Measurements from ENCODE around the gene TIGD2.

The TIGD2 gene

GRCh38 chr4:89110986-89111832 lies at the start of gene TIGD2:
TIGD2 (plus strand) TSS chr4:89111533; CDS start chr4:89112975, 1,442 bp downstream.
- peak; percentile 62 for DNase-seq (ENCODE audit: low read depth)

DNA sequence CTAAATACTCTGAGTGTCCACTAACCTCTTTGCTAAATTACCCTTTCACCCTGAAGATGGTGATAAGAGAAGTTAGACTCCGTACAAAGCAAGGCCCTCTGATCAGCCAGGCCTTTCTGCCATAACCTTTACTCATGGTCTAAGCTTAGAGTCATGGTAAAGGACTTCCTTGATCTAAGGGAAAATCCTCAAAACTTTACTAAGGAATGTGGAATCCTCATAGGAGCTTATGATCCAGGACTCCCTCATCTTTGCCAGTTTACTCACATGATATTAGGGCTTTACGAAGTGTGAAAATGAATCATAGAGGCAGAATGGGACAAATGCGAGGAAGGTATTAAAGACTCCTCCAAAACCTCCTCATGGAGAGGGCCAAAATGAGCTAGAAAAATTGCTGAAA lies 46.5 kb upstream of the TIGD2 start:
- DNase-seq (ENCODE audit: low read depth) = no peak

- no peak for DNase-seq (ENCODE audit: low read depth)
Observed at GRCh38 chr4:89067417-89067816, 43.9 kb upstream of the TIGD2 start.

DNA sequence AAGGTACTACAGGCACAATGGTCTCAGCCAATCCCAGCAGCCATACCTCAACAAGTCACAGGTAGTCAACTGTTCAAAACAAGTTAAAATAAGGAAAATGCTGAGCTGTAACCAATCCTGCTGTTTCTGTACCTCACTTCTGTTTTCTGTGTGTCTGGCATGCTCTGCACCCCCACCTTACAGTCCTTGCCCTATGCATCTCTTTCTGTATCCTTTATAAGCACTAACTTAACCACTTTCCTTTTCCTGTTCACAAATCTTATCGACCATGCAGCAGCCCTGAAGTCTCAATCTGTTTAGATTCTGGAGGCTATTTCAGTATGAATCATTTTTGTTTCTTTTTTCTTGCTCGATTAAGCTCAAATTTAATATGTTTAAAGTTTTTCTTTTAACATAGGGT lies 41.9 kb upstream of the TIGD2 start:
- no peak for DNase-seq (ENCODE audit: low read depth)

- DNase-seq (ENCODE audit: low read depth) = no peak
Observed at GRCh38 chr4:89070041-89070440, 41.3 kb upstream of the TIGD2 start.

- DNase-seq (ENCODE audit: low read depth) = no peak
Observed at GRCh38 chr4:89071311-89071710, 40.0 kb upstream of the TIGD2 start.

DNA sequence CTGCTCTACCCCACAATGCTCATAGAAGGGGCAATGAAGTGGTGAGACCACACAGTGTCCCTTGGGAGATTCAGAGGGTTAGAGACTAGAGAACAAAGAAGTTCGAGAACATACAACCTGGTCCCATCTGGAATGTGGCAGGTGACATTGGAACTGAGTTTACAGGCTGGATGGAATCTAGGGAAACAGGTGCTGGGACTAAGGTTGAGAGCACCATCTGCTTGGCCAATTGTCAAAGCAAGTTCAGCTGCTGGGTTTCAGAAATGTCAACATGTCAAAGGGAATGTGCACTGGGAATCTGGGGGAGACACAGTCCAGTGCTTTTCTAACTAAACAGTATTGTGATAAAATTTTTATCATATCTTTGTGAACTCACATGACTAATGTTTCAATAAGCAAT lies 38.4 kb upstream of the TIGD2 start:
- no peak for DNase-seq (ENCODE audit: low read depth)

- DNase-seq (ENCODE audit: low read depth) = no peak
Observed at GRCh38 chr4:89077761-89078160, 33.6 kb upstream of the TIGD2 start.

DNA sequence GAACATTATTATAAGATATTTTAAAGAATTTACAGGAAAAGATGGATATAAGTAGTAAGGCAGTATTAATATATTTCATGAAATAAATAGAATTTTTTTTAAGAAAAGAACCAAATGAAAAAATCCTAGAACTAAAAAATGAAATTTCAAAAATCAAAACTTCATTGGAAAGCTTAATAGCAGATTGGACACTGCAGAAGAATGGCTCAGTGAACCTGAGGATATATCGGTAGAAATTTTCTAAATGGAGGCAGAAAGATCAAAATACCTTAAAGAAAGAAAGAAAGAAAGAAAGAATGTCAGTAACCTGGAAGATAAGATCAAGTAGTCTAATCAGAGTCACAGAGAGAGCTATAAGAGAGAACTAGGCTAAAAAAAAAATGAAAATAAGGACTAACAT lies 33.0 kb upstream of the TIGD2 start:
- DNase-seq (ENCODE audit: low read depth) = no peak

GRCh38 chr4:89099034-89099433 lies 12.3 kb upstream of the TIGD2 start:
- DNase-seq (ENCODE audit: low read depth) = no peak

DNA sequence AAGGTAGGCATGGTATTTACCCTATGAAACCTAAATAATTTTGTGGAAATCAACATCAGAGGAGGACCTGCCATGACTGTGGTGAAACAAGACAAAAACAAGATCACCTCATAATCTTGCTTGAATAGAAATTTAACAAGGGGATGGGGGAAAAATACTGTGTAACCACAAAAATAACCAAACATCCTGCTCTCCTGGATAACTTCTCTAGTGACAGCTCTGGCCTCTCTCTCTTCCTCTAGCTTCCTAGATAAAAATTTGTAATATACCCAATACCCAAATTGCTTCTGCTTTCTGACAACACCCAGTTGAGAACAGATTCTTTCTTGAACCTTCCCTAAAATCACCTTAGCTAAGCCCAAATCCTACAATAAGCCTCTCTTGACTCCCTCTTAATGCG lies 11.9 kb upstream of the TIGD2 start:
- DNase-seq (ENCODE audit: low read depth) = no peak

GRCh38 chr4:89100853-89101252 lies 10.5 kb upstream of the TIGD2 start:
- DNase-seq (ENCODE audit: low read depth) = no peak

- no peak for DNase-seq (ENCODE audit: low read depth)
Observed at GRCh38 chr4:89101256-89102161, 9.8 kb upstream of the TIGD2 start.

DNA sequence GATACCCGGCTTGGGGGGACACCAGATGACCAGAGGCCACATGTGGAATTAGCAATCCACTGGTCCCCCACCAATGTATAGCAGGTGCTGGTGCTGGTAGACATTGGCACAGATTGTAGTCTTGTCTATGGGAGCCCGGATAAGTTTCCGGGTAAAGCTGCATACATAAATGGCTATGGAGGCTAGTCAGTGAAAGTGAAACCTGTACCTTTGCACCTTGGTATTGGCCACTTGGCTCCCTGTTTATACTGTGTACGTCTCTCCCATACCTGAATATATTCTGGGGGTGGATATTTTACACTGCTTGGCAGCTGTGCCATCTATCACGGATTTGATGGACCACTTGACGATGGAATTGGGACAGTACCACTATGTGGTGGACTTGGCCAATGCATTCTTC lies 5.6 kb upstream of the TIGD2 start:
- no peak for DNase-seq (ENCODE audit: low read depth)

- no peak for DNase-seq (ENCODE audit: low read depth)
Observed at GRCh38 chr4:89108091-89108490, 3.2 kb upstream of the TIGD2 start.

DNA sequence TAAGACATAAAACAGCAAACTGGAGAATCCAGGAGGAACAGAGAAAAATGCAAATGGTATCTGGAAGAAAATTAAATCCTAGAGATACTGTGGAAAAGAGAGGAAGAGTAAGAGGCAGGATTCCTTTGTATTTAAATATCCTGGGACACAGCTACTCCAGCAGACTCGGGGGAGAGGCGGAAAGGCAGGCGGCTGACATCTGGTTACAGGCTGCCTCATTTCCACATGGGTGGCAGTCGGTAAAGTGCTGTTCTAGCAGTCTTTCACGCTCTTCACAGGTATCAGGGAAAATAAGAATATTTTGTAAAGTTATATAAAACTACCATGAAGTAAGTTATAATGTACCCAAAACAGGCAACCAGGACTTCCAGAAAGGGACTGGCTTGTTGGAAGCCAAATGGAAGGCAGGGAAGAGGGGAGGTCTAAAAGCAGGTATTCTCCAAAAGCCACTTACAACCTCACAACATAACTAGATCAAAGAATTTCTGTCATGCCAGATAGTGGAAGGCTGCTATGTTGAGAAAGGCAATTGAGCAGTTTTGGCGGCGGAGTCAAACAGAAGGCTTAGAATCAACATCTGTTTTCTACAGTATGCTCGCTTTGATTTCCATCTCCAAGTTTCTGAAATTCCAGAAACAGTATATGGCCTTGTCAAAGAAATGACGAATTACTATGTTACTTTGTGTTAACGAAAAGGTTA lies 1.3 kb upstream of the TIGD2 start:
- no peak for DNase-seq (ENCODE audit: low read depth)

- DNase-seq (ENCODE audit: low read depth) = no peak
Observed at GRCh38 chr4:89110541-89110985, 770 bp upstream of the TIGD2 start.

DNA sequence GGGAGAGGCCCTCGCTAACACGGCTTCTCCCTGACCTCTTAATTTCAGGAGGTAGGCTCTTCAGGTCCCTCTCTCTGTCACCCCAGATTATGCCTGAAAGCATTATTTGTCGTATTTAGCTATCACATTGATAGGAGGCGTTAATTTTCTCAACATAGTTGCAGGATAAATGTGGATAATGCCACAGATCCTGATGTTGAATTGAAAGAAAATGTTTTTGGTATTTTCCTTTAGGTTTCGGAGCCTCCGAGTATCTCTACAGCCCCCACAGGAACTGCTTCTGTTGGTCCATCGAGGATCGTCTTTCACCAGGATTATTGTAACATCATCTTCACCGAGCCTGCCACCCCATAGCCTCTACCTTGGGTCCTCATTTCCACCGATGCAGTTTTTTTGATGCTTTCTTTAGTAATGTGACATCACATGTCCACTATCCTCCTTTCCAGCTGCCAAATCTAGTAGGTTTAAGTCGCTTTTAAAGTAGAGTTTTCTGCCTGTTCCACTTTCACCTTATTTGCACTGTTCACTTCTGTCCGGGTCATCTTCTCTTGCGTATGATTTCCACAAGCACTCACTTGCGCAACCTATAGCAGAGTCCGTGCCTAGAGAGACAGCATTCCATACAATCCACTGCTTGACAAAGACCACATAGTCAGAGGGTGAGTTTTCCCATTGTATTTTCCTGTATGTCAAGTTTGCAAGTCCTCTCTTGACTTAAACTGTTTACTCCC lies 665 bp downstream of the TIGD2 start:
- DNase-seq (ENCODE audit: low read depth) = no peak

DNA sequence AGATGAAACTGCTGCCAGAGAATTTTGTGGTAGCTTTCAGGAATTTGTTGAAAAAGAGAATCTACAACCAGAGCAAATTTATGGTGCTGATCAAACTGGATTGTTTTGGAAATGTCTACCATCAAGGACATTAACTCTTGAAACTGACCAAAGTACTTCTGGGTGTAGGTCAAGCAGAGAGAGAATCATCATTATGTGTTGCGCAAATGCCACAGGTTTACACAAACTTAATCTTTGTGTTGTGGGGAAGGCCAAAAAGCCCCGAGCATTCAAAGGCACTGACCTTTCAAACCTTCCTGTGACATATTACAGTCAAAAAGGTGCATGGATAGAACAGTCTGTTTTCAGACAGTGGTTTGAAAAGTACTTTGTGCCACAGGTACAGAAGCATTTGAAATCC lies 2.1 kb downstream of the TIGD2 start:
- DNase-seq (ENCODE audit: low read depth) = no peak

DNA sequence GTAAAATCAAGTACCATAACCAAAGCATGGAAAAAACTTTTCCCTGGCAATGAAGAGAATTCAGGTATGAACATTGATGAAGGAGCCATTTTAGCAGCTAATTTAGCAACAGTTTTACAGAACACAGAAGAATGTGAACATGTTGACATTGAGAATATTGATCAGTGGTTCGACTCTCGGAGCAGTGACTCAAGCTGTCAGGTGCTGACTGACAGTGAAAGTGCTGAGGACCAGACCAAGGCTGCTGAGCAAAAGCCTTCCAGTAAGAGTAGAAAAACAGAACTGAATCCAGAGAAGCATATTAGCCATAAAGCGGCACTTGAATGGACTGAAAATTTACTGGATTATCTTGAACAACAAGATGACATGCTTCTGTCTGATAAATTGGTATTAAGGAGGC lies 2.8 kb downstream of the TIGD2 start:
- no peak for DNase-seq (ENCODE audit: low read depth)

GRCh38 chr4:89117115-89117514 lies 5.8 kb downstream of the TIGD2 start:
- DNase-seq (ENCODE audit: low read depth) = no peak

DNA sequence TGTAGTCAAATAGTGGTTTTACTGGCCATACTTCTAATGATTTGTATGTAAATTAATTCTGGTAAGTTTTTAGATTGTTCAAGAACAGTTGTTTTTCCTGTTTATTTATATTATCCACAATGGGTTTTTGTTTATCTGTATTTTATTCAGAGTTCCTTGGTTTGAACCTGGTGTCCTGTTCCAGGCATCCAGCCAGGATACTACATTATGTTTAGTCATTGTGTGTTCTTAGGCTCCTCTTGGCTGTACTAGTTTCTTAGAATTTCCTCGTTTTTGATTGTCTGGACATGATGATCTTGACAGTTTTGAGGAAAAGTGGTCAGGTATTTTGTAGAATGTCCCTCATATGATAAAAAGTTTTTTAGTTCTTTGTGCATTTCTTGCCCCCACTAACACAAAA lies 7.8 kb downstream of the TIGD2 start:
- DNase-seq (ENCODE audit: low read depth) = no peak

Measured in stimulated activated CD8-positive, alpha-beta memory T cell treated with anti-CD3 and anti-CD28 coated beads, Interleukin-7, amount 100 ng/mL, for 24 hours (primary cell).